Measurements from ENCODE around the gene NBPF6.
"Not testable (repeated sequence)": the region's sequence is repeated elsewhere in the genome, so short reads cannot be mapped to it uniquely, and the experiment has no call there.

NBPF6 gene

GRCh38 chr1:108450043-108450442, at the start of gene NBPF6:
Gene NBPF6 (plus strand): TSS chr1:108450343. CDS start chr1:108450602, 259 bp downstream.
- not testable (repeated sequence) for DNase-seq

- DNase-seq: not testable (repeated sequence)
These were observed 38.9 kb upstream of the NBPF6 start for GRCh38 chr1:108411098-108411833.

- not testable (repeated sequence) for DNase-seq
These were observed 30.0 kb upstream of the NBPF6 start for GRCh38 chr1:108420129-108420528.

- DNase-seq: not testable (repeated sequence)
These were observed 28.9 kb upstream of the NBPF6 start for GRCh38 chr1:108421061-108421916.

- DNase-seq: not testable (repeated sequence)
These were observed 23.3 kb upstream of the NBPF6 start for GRCh38 chr1:108426877-108427276.

GRCh38 chr1:108432002-108432401, 18.1 kb upstream of the NBPF6 start:
- DNase-seq: not testable (repeated sequence)

- not testable (repeated sequence) for DNase-seq
These were observed 16.7 kb upstream of the NBPF6 start for GRCh38 chr1:108433404-108433803.

GRCh38 chr1:108438536-108438935, 11.6 kb upstream of the NBPF6 start:
- DNase-seq: not testable (repeated sequence)

GRCh38 chr1:108454521-108454920, 4.4 kb downstream of the NBPF6 start:
- not testable (repeated sequence) for DNase-seq

GRCh38 chr1:108458661-108459060, 8.5 kb downstream of the NBPF6 start:
- DNase-seq: not testable (repeated sequence)

GRCh38 chr1:108461758-108462157, 11.6 kb downstream of the NBPF6 start:
- not testable (repeated sequence) for DNase-seq

GRCh38 chr1:108463962-108464361, 13.8 kb downstream of the NBPF6 start:
- not testable (repeated sequence) for DNase-seq

GRCh38 chr1:108466166-108466565, 16.0 kb downstream of the NBPF6 start:
- not testable (repeated sequence) for DNase-seq

- not testable (repeated sequence) for DNase-seq
These were observed 17.0 kb downstream of the NBPF6 start for GRCh38 chr1:108467155-108467554.

- not testable (repeated sequence) for DNase-seq
These were observed 20.6 kb downstream of the NBPF6 start for GRCh38 chr1:108470750-108471149.

GRCh38 chr1:108474516-108474915, 24.4 kb downstream of the NBPF6 start:
- not testable (repeated sequence) for DNase-seq

- no peak for DNase-seq
These were observed 28.4 kb downstream of the NBPF6 start for GRCh38 chr1:108478429-108479015.

GRCh38 chr1:108482708-108483107, 32.6 kb downstream of the NBPF6 start:
- no peak for DNase-seq

- DNase-seq: not testable (repeated sequence)
These were observed 35.8 kb downstream of the NBPF6 start for GRCh38 chr1:108485990-108486389.

GRCh38 chr1:108486707-108487106, 36.6 kb downstream of the NBPF6 start:
- not testable (repeated sequence) for DNase-seq

GRCh38 chr1:108495008-108495407, 44.9 kb downstream of the NBPF6 start:
- not testable (repeated sequence) for DNase-seq

- DNase-seq: not testable (repeated sequence)
These were observed 46.7 kb downstream of the NBPF6 start for GRCh38 chr1:108496856-108497255.

- no peak for DNase-seq
These were observed 52.0 kb downstream of the NBPF6 start for GRCh38 chr1:108502138-108502537.

Measured in NCI-H1048 (cell line).